Measurements from ENCODE around the gene FKRP.
"Not testable (repeated sequence)": the region's sequence is repeated elsewhere in the genome, so short reads cannot be mapped to it uniquely, and the experiment has no call there.

FKRP gene

GRCh38 chr19:46755853-46756543, 10.1 kb downstream of the FKRP start:
- DNase-seq (ENCODE audit: low read depth, low spot score) = no peak

- no peak for DNase-seq (ENCODE audit: low read depth, low spot score)
These were observed 10.7 kb downstream of the FKRP start for GRCh38 chr19:46756544-46756888.

GRCh38 chr19:46759206-46759605, 13.3 kb downstream of the FKRP start:
- no peak for DNase-seq (ENCODE audit: low read depth, low spot score)

GRCh38 chr19:46759817-46760333, 14.0 kb downstream of the FKRP start:
- no peak for DNase-seq (ENCODE audit: low read depth, low spot score)

GRCh38 chr19:46760363-46760762, 14.5 kb downstream of the FKRP start:
- no peak for DNase-seq (ENCODE audit: low read depth, low spot score)

GRCh38 chr19:46760897-46761296, 15.0 kb downstream of the FKRP start:
- not testable (repeated sequence) for DNase-seq (ENCODE audit: low read depth, low spot score)

GRCh38 chr19:46761418-46761831, 15.6 kb downstream of the FKRP start:
- DNase-seq (ENCODE audit: low read depth, low spot score) = no peak

GRCh38 chr19:46762245-46762890, 16.5 kb downstream of the FKRP start:
- DNase-seq (ENCODE audit: low read depth, low spot score) = no peak

GRCh38 chr19:46764817-46765291, 19.0 kb downstream of the FKRP start:
- DNase-seq (ENCODE audit: low read depth, low spot score) = no peak

- no peak for DNase-seq (ENCODE audit: low read depth, low spot score)
These were observed 20.9 kb downstream of the FKRP start for GRCh38 chr19:46766569-46767317.

- DNase-seq (ENCODE audit: low read depth, low spot score) = not testable (repeated sequence)
These were observed 22.9 kb downstream of the FKRP start for GRCh38 chr19:46768746-46769145.

GRCh38 chr19:46772170-46773017, 26.5 kb downstream of the FKRP start:
- DNase-seq (ENCODE audit: low read depth, low spot score) = no peak

- no peak for DNase-seq (ENCODE audit: low read depth, low spot score)
These were observed 27.2 kb downstream of the FKRP start for GRCh38 chr19:46773018-46773399.

- DNase-seq (ENCODE audit: low read depth, low spot score) = no peak
These were observed 29.9 kb downstream of the FKRP start for GRCh38 chr19:46775642-46776258.

- DNase-seq (ENCODE audit: low read depth, low spot score) = no peak
These were observed 31.4 kb downstream of the FKRP start for GRCh38 chr19:46776927-46777911.

GRCh38 chr19:46777956-46778645, 32.2 kb downstream of the FKRP start:
- DNase-seq (ENCODE audit: low read depth, low spot score) = not testable (repeated sequence)

- DNase-seq (ENCODE audit: low read depth, low spot score) = no peak
These were observed 36.6 kb downstream of the FKRP start for GRCh38 chr19:46782355-46783019.

- DNase-seq (ENCODE audit: low read depth, low spot score) = no peak
These were observed 37.8 kb downstream of the FKRP start for GRCh38 chr19:46783670-46784069.
